ENCODE measurements around the gene OPALIN. TPM values are rescaled to one million over a fixed set of nuclear protein-coding genes. Genes with fewer than 3 reads are reported as not detected.

Gene OPALIN
- polyA plus RNA-seq, 1 of the 3 experiments (the other 2 are of a cell fraction): not detected

DNA sequence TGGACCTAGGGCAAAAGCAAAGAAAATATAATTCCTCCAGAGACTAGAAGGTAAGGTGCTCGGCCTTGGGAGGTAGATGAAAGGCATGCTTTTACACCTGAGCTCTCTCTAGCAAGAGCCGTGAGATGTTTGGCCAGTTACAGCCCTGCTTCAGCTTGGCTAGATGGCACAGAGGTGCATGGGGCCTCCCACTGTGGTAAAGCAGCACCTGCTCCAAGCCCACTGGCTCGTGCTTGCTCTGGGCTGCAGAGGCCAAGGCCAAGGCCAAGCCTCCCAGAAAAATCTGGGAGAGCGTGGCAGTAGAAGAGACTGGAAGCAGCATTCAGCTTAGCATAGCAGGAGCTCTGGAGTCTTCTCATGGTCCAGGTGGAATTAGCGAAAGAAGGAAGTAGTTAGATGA lies 31.0 kb upstream of the OPALIN start:
- Histone ChIP-seq H3K9me3 (no peaks in the 10 kb centered on the region), H3K79me2 (ENCODE audit: insufficient read depth) (no peaks in the 10 kb centered on the region), H3K4me2 (no peak overlapping the region), H2AFZ (ENCODE audit: low read depth) (no peak overlapping the region), H4K20me1 (ENCODE audit: insufficient read depth) (no peaks in the 10 kb centered on the region), H3K27ac (ENCODE audit: low read depth in 2 of 2, low read length in 1 of 2) (no peak overlapping the region), H3K36me3 (replicated peaks in 1 of 2; ENCODE audit: control insufficient read depth in 1 of 2, insufficient read depth in 2 of 2, low read length in 1 of 2) (no peaks in the 10 kb centered on the region), H3K4me3 (ENCODE audit: low read depth in 2 of 2, low read length in 1 of 2) (no peak overlapping the region), H3K9ac (no peak overlapping the region), H3K27me3 (ENCODE audit: insufficient read depth) (0 out of 2 replicates have a peak, but pooled peaks cover 7% of the 10 kb centered on the region), H3K9me2 (no peaks in the 10 kb centered on the region), H3K4me1 (ENCODE audit: control insufficient read depth in 1 of 2, insufficient read depth in 2 of 2, low read depth in 1 of 2, low read length in 1 of 2) (peaks cover 5 to 9% of the 10 kb centered on the region in 2 experiments; a peak in 3 of 4 replicates), H3F3A (replicated peaks; ENCODE audit: insufficient read depth) (no peaks in the 10 kb centered on the region)
- no peak for TF ChIP-seq GABPA (IDR thresholded peaks at IDR 0.05; ENCODE audit: low read depth)
- no peak for TF ChIP-seq FOXJ3 (CRISPR knock-in tag; IDR thresholded peaks at IDR 0.05)
- TF ChIP-seq, protein P1, sequence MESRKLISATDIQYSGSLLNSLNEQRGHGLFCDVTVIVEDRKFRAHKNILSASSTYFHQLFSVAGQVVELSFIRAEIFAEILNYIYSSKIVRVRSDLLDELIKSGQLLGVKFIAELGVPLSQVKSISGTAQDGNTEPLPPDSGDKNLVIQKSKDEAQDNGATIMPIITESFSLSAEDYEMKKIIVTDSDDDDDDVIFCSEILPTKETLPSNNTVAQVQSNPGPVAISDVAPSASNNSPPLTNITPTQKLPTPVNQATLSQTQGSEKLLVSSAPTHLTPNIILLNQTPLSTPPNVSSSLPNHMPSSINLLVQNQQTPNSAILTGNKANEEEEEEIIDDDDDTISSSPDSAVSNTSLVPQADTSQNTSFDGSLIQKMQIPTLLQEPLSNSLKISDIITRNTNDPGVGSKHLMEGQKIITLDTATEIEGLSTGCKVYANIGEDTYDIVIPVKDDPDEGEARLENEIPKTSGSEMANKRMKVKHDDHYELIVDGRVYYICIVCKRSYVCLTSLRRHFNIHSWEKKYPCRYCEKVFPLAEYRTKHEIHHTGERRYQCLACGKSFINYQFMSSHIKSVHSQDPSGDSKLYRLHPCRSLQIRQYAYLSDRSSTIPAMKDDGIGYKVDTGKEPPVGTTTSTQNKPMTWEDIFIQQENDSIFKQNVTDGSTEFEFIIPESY (IDR thresholded peaks at IDR 0.05; ENCODE audit: borderline replicate concordance, low read depth): no peak
- no peak for TF ChIP-seq EZH2phosphoT487 (IDR thresholded peaks at IDR 0.05; ENCODE audit: borderline replicate concordance, low read depth)
- TF ChIP-seq, protein P2, sequence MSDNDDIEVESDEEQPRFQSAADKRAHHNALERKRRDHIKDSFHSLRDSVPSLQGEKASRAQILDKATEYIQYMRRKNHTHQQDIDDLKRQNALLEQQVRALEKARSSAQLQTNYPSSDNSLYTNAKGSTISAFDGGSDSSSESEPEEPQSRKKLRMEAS (IDR thresholded peaks at IDR 0.05; ENCODE audit: low read depth): no peak
- TF ChIP-seq TEAD4 (IDR thresholded peaks at IDR 0.05; ENCODE audit: borderline replicate concordance, insufficient read depth): no peak
- no peak for TF ChIP-seq YY1 (IDR thresholded peaks at IDR 0.05; ENCODE audit: low read depth)
- no peak for TF ChIP-seq SMC3 (IDR thresholded peaks at IDR 0.05; ENCODE audit: low read depth, low read length)
- TF ChIP-seq NRF1 (IDR thresholded peaks at IDR 0.05; ENCODE audit: low read depth, low read length): no peak
- TF ChIP-seq FOXM1 (IDR thresholded peaks at IDR 0.05; ENCODE audit: low read depth): no peak
- no peak for TF ChIP-seq TAF1 (IDR thresholded peaks at IDR 0.05; ENCODE audit: borderline replicate concordance, low read depth, low read length)
- no peak for TF ChIP-seq RFX5 (IDR thresholded peaks at IDR 0.05; ENCODE audit: low read length)
- no peak for TF ChIP-seq FOSL2 (IDR thresholded peaks at IDR 0.05; ENCODE audit: borderline replicate concordance, low read depth)
- TF ChIP-seq EP300 (IDR thresholded peaks at IDR 0.05; ENCODE audit: borderline replicate concordance in 1 of 2, low read depth in 1 of 2, low read length in 1 of 2): no peak
- no peak for TF ChIP-seq MEF2A (IDR thresholded peaks at IDR 0.05; ENCODE audit: borderline replicate concordance, low read depth)
- TF ChIP-seq TCF12 (IDR thresholded peaks at IDR 0.05): no peak
- TF ChIP-seq NFIC (IDR thresholded peaks at IDR 0.05; ENCODE audit: borderline replicate concordance): no peak
- no peak for TF ChIP-seq ELF1 (IDR thresholded peaks at IDR 0.05)
- WGBS (ENCODE audit: low lambda C conversion rate): 42% methylated on average over 5 of the region's 5 CpGs
- CTCF ChIA-PET: interaction anchor here (1.5 to 10.5 kb wide), 5 partner anchors 14 to 167 kb away, joined by 4 to 159 read pairs (median 13); partner anchors contain the start of gene TLL2
- no peak for DNase-seq
- POLR2A ChIA-PET: no interaction called here

DNA sequence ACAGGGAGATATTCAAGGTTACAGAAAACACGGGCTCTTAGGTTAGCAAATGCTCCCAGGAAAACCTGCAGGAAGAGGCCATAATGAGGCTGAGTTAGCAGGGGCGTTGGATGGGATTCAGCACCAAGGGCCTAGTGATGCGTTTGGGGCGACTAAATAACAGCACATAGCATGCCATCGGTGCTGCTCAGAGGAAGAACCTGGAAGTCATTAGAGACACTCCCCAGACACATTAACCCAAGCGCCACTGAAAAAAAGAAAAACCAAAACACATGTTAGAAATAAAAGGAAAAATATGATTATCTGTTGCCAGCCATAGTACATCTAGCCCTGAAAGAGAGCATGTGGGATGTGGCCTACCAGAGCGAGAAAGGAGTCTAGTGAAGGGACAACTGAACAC lies 28.8 kb upstream of the OPALIN start:
- Histone ChIP-seq H3K4me3 (ENCODE audit: low read depth in 2 of 2, low read length in 1 of 2) (no peak overlapping the region), H4K20me1 (ENCODE audit: insufficient read depth) (no peaks in the 10 kb centered on the region), H3K9me2 (no peaks in the 10 kb centered on the region), H3K27ac (ENCODE audit: low read depth in 2 of 2, low read length in 1 of 2) (peak overlapping the region in 1 of 2 experiments; percentile 23; a peak in 1 of 4 replicates), H3K27me3 (ENCODE audit: insufficient read depth) (no peaks in the 10 kb centered on the region), H3K9me3 (no peaks in the 10 kb centered on the region), H3F3A (replicated peaks; ENCODE audit: insufficient read depth) (no peaks in the 10 kb centered on the region), H3K9ac (no peak overlapping the region), H3K4me1 (ENCODE audit: control insufficient read depth in 1 of 2, insufficient read depth in 2 of 2, low read depth in 1 of 2, low read length in 1 of 2) (peaks cover 5 to 9% of the 10 kb centered on the region in 2 experiments; a peak in 3 of 4 replicates), H3K4me2 (peak overlapping the region; percentile 34; the same call in 1 of the 2 replicates), H3K36me3 (replicated peaks in 1 of 2; ENCODE audit: control insufficient read depth in 1 of 2, insufficient read depth in 2 of 2, low read length in 1 of 2) (no peaks in the 10 kb centered on the region), H3K79me2 (ENCODE audit: insufficient read depth) (no peaks in the 10 kb centered on the region), H2AFZ (ENCODE audit: low read depth) (peak overlapping the region; percentile 54; the same call in 1 of the 2 replicates)
- ChIA-PET POLR2A (no interaction called here), CTCF (interaction anchor here (2.1 to 3.3 kb wide), 3 partner anchors 12 to 17 kb away, joined by 9 to 30 read pairs (median 16); no protein-coding TSS in a partner anchor)
- DNase-seq: peak; percentile 50
- WGBS (ENCODE audit: low lambda C conversion rate): 40% methylated on average over 7 of the region's 7 CpGs
- TF ChIP-seq, protein P3, sequence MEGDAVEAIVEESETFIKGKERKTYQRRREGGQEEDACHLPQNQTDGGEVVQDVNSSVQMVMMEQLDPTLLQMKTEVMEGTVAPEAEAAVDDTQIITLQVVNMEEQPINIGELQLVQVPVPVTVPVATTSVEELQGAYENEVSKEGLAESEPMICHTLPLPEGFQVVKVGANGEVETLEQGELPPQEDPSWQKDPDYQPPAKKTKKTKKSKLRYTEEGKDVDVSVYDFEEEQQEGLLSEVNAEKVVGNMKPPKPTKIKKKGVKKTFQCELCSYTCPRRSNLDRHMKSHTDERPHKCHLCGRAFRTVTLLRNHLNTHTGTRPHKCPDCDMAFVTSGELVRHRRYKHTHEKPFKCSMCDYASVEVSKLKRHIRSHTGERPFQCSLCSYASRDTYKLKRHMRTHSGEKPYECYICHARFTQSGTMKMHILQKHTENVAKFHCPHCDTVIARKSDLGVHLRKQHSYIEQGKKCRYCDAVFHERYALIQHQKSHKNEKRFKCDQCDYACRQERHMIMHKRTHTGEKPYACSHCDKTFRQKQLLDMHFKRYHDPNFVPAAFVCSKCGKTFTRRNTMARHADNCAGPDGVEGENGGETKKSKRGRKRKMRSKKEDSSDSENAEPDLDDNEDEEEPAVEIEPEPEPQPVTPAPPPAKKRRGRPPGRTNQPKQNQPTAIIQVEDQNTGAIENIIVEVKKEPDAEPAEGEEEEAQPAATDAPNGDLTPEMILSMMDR (IDR thresholded peaks at IDR 0.05): no peak
- TF ChIP-seq, protein P4, sequence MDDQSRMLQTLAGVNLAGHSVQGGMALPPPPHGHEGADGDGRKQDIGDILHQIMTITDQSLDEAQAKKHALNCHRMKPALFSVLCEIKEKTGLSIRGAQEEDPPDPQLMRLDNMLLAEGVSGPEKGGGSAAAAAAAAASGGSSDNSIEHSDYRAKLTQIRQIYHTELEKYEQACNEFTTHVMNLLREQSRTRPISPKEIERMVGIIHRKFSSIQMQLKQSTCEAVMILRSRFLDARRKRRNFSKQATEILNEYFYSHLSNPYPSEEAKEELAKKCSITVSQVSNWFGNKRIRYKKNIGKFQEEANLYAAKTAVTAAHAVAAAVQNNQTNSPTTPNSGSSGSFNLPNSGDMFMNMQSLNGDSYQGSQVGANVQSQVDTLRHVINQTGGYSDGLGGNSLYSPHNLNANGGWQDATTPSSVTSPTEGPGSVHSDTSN (IDR thresholded peaks at IDR 0.05): no peak
- TF ChIP-seq GABPA (IDR thresholded peaks at IDR 0.05; ENCODE audit: low read depth): no peak
- no peak for TF ChIP-seq MEF2A (IDR thresholded peaks at IDR 0.05; ENCODE audit: borderline replicate concordance, low read depth)
- TF ChIP-seq GATA2 (CRISPR knock-in tag; IDR thresholded peaks at IDR 0.05): no peak
- TF ChIP-seq FOXM1 (IDR thresholded peaks at IDR 0.05; ENCODE audit: low read depth): no peak
- no peak for TF ChIP-seq JUND (IDR thresholded peaks at IDR 0.05)
- TF ChIP-seq TAF1 (IDR thresholded peaks at IDR 0.05; ENCODE audit: borderline replicate concordance, low read depth, low read length): no peak
- peak; percentile 45; the same call in 1 of the 2 replicates for TF ChIP-seq TCF12 (IDR thresholded peaks at IDR 0.05)
- no peak for TF ChIP-seq SIN3A (IDR thresholded peaks at IDR 0.05; ENCODE audit: borderline replicate concordance, low read depth, low read length)
- TF ChIP-seq, protein P5, sequence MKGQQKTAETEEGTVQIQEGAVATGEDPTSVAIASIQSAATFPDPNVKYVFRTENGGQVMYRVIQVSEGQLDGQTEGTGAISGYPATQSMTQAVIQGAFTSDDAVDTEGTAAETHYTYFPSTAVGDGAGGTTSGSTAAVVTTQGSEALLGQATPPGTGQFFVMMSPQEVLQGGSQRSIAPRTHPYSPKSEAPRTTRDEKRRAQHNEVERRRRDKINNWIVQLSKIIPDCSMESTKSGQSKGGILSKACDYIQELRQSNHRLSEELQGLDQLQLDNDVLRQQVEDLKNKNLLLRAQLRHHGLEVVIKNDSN (IDR thresholded peaks at IDR 0.05; ENCODE audit: borderline replicate concordance, low read depth): no peak
- TF ChIP-seq ELF1 (IDR thresholded peaks at IDR 0.05): no peak
